Stomach smooth muscle (tissue), 2 donors: ENCODE measurements around the gene WDR88.

Experiments used
- H3K27ac ChIP-seq: one replicate; pipeline ENCODE4 v1.7.0; 2013; ENCODE audit warnings: mild to moderate bottlenecking, low read length, inconsistent platforms
- H3K27me3 ChIP-seq, 2 donors: one replicate each; pipeline ENCODE4 v1.7.0; 2013; ENCODE audit warnings: low read length in 2 of 2; ENCODE audit not compliant: insufficient read depth in 2 of 2, control insufficient read depth in 1 of 2
- H3K36me3 ChIP-seq, 2 donors: one replicate each; pipeline ENCODE4 v1.7.0; 2013; ENCODE audit warnings: low read length in 2 of 2; ENCODE audit not compliant: control insufficient read depth in 2 of 2, insufficient read depth in 2 of 2
- H3K4me1 ChIP-seq: one replicate; pipeline ENCODE4 v1.7.0; 2013; ENCODE audit warnings: low read length; ENCODE audit not compliant: control insufficient read depth, insufficient read depth
- H3K4me3 ChIP-seq, 2 donors: one replicate each; pipeline ENCODE4 v1.7.0; 2013; ENCODE audit warnings: low read length in 2 of 2
- H3K9ac ChIP-seq, 2 donors: one replicate each; pipeline ENCODE4 v1.7.0; 2013; ENCODE audit warnings: low read length in 2 of 2, mild to moderate bottlenecking in 1 of 2
- H3K9me3 ChIP-seq, 2 donors: one replicate each; pipeline ENCODE4 v1.7.0; 2013; ENCODE audit warnings: low read length in 2 of 2; ENCODE audit not compliant: control insufficient read depth in 2 of 2
- donor health status: healthy.
- donor health status: Pancreatic carcinoma.

WDR88 gene

DNA sequence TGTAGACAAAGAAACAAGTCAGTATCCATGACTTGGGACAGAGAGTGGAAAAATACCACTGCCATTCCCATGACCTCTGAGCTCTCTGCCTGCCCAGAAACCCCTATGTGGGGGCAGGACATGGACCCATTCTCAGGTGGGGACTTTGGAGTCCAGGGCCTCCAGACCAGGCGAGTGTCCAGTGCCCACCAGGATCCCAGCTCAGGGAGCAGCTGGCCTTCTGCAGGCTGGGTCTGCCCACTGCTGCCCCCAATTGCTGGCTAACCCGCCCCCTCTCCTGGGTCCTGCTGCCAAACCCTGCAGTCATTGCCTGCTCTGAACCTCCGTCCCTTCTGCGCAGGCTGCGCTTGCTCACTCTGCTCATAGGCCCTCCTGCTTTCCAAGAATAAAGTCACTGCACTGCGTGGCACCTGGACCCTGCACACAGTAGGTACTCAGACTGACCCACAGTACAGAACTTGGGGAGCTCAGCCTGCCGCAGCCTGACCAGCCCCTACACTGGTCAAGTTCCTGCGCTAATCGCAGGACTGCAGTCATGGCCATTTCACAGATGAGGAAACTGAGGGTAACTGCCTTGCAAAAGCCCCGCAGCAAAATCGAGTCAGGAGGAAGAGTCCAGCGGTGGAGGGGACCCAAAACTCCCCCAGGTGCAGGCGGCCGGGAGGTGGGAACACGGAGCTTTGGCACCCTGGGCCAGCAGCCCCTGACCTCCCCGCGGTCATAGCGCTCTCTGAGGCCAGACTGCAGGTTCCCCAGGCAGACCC lies 93.0 kb downstream of the WDR88 start:
- Histone ChIP-seq H3K36me3 (no peaks in the 10 kb centered on the region), H3K27ac (no peak overlapping the region), H3K27me3 (peaks cover 36 to 39% of the 10 kb centered on the region in 2 donors), H3K9ac (no peak overlapping the region), H3K4me3 (peak overlapping the region in 1 of 2 donors; percentile 35), H3K9me3 (peaks cover 3 to 8% of the 10 kb centered on the region in 2 donors), H3K4me1 (peaks cover 8% of the 10 kb centered on the region)
